SIG-M5 treated with dmso at 0.1 percent for 504 hours (cell line): ENCODE results near the gene CDC34.

Source experiments
- DNase-seq: peaks from one replicate; lab custom pipeline; 2025; ENCODE audit not compliant: unreplicated experiment; lab: John Stamatoyannopoulos, UW

Gene CDC34

GRCh38 chr19:519449-519865 lies 12.1 kb upstream of the CDC34 start:
- DNase-seq: no peak

DNA sequence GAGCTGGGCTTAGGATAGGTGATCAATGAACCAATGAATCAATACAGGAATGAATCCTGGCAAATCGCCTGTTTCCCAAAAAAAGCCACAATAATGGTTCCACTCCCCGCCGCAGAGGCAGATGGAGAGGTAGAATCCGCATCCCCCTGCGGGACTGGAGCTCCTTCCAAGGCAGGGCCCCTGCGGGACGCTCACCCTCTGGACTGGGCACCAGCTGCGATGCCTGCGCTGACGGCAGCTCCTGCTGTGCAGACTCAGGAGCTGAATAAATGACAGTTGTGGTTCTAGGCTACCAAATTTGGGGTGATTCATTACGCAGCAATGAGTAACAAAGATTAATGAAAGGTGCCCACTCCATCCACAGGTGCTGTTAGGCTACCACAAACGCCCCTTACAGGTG lies 8.8 kb upstream of the CDC34 start:
- DNase-seq: no peak

DNA sequence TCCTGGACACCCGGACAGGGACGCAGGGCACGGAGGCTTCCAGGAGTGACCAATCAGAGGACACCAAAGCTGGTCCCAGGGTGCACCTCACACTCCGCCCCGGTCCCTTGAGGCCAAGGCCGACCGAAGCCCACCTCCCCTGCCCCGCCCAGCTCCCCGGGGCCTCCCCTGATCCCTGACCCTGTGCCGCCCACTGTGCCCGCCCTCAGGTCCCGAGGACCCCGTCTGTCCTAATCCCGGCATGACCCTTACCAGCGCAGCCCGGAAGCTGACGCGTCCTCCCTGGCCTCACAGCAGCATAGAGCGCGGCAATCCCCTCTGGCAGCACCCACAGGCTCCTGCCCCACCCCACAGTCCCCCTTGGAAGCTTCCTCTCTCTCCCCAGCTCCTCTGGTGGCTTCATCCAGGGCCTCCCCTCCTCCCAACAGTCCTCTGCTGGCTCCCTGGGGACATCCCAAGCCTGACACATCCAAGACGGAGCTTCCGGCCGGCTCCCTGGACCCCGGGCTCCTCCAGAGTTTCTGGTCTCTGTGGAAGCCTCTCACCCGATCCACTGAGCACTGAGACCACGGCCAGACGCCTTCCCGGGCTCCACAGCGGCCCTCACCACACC lies 7.4 kb upstream of the CDC34 start:
- no peak for DNase-seq

DNA sequence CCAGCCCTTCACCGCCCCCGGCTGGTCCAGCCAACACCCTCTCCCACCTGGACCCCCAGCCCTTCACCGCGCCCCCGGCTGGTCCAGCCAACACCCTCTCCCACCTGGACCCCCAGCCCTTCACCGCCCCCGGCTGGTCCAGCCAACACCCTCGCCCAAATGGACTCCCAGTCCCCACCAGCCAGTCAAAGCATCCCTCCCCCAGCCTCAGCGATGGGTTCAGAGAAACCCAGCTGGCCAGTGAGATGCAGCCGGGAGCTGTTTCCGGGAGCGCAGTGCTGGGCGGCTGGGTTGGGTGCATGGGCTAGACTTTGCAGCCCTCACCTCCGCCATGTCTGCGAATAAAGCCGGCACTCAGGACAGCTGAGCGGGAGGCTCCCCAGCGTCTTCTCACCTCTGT lies 6.5 kb upstream of the CDC34 start:
- DNase-seq: no peak

GRCh38 chr19:525857-526419 lies 5.6 kb upstream of the CDC34 start:
- no peak for DNase-seq

DNA sequence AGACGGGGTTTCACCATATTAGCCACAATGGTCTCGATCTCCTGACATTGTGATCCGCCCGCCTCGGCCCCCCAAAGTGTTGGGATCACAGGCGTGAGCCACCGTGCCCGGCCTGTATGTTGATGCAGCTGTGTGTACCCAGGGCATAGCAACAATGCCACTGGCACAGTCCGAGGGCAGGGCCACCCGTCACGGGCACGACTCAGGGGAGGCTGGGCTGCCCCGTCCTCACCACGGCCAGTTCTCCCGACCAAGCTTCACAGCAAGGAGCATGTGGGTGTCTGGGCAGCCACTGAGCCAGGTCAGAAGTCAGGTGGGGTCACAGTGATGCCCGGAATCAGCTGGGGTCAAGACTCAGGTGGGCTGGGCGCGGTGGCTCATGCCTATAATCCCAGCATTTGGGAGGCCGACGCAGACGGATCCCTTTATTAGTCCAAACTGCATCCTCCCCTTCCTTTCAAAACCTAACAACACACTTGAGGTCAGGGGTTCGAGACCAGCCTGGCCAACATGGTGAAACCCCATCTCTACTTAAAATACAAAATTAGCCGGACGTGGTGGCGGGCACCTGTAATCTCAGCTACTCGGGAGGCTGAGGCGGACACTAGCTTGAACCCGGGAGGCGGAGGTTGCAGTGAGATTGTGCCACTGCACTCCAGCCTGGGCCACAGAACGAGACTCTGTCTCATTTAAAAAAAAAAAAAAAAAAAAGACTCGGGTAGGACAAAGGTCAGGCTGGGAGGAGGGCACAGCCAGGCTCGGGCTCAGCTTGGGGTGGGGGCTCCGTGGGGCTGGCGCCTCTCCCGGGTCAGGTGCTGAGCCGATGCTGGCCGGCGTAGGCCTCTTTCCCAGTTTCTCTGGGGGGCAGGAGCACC lies 1.2 kb upstream of the CDC34 start:
- DNase-seq: no peak

- DNase-seq: peak; percentile 76
Measured at GRCh38 chr19:531009-531752, 379 bp upstream of the CDC34 start.

DNA sequence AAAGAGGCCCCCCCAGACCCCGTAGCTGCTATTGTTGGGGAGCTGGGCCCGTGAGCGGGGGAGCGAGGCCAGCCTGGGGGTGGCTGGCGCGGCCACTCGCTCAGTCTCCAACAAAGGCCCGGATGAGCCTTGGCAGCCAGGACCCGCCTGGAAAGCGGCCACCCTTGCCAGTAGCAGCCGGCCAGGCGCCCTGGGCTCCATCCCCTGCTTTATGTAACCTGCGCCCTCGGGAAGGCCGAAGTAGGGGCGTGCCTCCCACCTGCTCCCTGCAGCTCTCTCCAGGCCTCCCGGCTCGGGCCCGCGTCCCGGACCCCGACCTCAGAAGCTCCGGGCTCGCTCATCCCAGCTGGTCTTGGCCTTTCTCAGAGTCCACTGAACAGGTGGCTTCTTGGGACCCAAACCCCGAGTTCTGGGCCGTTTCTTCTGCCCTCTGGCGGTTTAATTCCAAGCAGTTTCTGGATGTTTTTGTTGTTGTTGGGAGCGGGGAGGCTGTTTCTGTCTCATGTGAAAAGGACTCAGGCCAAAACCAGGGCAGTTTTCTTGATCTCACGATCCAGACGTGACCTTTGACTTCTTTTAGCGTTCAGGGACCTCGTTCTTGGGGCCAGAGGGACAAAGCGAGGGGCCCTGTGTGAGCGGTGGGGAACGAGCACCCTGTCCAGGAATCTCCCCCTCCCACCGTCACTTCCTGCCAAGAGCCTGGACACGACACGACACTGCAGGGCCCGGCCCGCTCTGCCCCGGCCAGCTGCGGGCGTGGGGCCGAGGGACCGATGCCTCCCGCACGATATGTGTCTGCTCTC lies 1.2 kb downstream of the CDC34 start:
- peak; percentile 32 for DNase-seq

GRCh38 chr19:533364-534058 lies 2.0 kb downstream of the CDC34 start:
- DNase-seq: no peak

- no peak for DNase-seq
Measured at GRCh38 chr19:534088-534487, 2.5 kb downstream of the CDC34 start.

DNA sequence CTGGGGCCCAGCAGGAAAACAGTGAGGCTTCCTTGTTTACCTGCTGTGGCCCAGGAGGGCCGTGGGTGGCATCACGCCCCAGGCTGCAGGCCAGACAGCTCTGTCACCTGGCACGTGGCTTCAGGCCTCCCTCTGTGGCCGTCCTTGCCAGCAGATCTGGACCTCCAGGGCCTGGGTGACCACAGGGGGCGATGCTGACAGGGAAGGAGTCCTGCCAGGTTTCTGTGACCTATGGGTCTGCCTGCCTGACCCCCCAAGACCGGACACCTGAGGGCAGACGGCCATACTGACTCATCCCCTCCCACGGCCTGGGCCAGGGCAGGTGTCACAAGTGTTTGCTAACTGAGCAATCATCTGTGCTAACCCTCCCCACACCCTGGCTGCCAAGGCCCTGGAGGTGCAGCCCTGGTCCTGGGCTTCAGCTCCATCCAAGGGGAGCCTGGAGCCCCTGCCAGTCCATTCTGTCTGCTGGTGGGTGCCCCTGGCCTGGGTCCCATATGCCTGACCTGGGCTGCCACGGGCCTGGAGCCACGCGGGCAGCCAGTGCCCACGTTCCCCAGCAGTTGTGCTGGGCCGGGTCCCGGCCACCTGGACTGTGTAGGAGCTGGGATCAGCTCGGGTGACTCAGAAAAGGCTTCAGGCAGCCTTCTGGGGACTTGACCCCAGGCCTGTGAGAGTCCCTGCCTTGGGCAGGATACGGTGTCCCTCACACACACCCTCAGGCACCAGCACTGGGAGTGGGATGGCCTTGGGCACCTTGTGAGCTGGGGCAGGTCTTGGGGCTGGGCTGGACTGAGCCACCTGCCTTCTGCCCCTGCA lies 3.7 kb downstream of the CDC34 start:
- DNase-seq: no peak

DNA sequence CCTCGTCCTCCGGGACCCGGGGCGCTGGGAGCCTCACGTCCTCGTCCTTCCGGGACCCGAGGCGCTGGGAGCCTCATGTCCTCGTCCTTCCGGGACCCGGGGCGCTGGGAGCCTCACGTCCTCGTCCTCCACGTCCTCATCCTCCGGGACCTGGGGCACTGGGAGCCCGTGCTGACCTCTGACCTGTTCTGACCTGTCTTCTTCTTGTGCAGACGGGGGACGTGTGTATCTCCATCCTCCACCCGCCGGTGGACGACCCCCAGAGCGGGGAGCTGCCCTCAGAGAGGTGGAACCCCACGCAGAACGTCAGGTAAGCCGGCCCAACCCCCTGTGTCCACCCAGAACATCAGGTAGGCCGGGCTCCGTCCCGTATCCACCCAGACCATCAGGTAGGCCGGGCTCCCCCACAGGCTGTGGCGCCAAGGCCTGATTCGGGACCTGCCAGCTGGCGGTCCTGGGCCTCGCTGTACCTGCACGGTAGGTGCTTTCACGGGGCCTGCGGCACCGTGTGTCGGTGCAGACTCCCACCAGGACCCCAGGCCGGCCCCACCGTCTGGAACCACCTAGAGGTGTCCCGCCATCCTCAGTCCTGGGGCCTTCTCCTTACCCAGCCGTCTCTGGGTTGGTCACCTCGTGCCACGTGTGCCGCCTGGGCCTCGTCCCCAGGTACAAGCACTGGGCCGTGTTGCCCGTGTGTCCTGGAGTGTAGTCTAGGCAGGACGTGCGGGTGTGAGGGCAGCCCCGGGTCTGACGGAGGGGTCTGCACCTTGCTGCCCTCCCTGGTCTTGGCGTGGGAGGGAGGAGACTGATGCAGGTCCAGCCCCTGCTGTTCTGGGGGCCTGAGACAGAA lies 4.7 kb downstream of the CDC34 start:
- no peak for DNase-seq

- no peak for DNase-seq
Measured at GRCh38 chr19:536881-537404, 5.4 kb downstream of the CDC34 start.

DNA sequence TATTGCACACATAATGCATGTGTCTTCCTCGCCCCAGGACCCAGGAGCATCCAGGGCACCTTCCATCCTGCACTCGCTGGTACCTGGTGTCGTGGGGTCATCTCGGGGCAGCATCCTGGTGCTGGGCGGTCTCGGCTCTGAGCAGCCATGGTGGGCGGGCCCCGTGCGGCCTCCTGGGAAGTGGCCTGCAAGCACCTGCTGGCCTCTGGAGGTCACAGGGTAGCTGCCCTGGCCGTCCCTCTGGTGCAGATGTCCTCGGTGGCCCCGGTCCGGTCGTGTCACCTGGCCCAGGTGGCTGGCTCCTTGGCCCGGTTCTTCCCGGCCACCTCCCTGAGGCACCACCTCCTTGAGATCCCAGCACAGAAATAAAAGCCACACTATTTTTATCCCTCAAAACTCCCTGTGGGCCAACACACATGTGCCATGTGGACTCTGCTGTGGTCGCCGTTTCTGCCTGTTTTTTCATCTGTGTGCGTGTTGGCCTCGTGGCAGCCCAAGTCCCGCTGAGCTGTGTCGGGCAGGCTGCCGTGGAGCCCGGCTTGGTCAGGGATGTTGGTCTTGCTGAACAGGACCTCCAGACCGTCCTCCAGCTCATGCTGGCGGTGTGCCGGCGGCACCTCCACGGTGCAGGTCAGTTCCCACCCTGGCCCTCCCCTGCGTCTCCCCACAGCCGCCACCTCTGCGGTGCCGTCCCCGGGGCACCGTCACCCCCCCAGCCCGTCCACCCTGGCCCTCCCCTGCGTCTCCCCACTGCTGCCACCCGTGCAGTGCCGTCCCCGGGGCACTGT lies 7.3 kb downstream of the CDC34 start:
- no peak for DNase-seq

- no peak for DNase-seq
Measured at GRCh38 chr19:539429-540030, 8.0 kb downstream of the CDC34 start.

DNA sequence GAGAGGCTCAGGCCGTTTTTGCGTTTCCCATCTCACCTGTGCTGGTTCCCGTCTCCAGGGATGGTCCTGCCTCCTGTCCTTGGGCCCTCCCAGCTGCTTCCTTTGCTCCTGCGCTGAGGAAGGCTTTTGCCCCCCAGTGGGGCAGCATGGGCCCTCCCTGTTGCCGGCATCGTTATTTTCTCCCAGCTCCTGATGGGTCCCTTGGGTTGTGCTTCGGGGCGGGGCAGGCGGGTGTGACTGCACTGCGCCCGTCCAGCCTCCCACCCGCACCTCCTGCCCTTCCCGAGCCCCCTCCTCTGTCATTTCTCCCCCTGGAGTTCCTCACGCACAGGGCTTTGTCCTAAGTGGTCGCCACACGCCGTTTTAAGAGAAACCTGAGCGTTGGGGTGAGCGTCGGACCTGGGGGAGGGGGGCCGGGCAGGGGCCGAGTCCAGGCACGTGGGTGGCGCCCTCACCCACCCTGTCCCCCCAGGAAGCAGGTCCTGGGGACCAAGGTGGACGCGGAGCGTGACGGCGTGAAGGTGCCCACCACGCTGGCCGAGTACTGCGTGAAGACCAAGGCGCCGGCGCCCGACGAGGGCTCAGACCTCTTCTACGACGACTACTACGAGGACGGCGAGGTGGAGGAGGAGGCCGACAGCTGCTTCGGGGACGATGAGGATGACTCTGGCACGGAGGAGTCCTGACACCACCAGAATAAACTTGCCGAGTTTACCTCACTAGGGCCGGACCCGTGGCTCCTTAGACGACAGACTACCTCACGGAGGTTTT lies 9.5 kb downstream of the CDC34 start:
- DNase-seq: no peak
